Measurements from ENCODE around the gene C22orf39.

DNA sequence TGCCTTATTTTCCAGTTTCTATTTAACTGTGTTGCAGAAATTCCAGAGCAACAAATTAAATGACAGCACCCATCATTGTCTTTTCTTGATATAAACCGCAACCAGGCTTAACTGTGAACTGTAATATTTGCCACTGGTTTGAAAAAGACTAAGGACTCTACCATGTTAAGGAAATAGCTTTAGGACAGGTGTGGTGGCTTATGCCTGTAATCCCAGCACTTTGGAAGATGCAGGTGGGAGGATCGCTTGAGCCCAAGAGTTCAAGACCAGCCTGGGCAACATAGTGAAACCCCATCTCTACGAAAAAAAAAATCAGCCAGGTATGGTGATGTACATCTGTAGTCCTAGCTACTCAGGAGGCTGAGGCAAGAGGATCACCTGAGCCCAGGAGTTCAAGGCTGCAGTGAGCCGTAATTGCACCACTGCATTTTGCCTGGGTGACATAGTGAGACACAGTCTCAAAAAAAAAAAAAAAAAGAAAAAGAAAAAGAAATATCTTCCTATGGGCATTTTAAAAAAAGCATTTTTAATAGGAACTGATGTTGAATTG, 44.8 kb downstream of the C22orf39 start:
- TF ChIP-seq, protein P1, sequence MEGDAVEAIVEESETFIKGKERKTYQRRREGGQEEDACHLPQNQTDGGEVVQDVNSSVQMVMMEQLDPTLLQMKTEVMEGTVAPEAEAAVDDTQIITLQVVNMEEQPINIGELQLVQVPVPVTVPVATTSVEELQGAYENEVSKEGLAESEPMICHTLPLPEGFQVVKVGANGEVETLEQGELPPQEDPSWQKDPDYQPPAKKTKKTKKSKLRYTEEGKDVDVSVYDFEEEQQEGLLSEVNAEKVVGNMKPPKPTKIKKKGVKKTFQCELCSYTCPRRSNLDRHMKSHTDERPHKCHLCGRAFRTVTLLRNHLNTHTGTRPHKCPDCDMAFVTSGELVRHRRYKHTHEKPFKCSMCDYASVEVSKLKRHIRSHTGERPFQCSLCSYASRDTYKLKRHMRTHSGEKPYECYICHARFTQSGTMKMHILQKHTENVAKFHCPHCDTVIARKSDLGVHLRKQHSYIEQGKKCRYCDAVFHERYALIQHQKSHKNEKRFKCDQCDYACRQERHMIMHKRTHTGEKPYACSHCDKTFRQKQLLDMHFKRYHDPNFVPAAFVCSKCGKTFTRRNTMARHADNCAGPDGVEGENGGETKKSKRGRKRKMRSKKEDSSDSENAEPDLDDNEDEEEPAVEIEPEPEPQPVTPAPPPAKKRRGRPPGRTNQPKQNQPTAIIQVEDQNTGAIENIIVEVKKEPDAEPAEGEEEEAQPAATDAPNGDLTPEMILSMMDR (IDR thresholded peaks at IDR 0.05): no peak
- no peak for TF ChIP-seq EZH2 (IDR thresholded peaks at IDR 0.05; ENCODE audit: borderline replicate concordance, insufficient read depth, low read depth, low read length, poor library complexity, severe bottlenecking)

All from B cell (primary cell).